ENCODE data around the gene DUSP19.

The DUSP19 gene

GRCh38 chr2:183123117-183123958, 44.8 kb downstream of the DUSP19 start:
- DNase-seq (ENCODE audit: low spot score), result no peak

GRCh38 chr2:183123959-183124221, 45.3 kb downstream of the DUSP19 start:
- peak; percentile 31 for DNase-seq (ENCODE audit: low spot score)
- no peak for TF ChIP-seq CTCF (IDR thresholded peaks at IDR 0.05; ENCODE audit: extremely low read depth, missing control alignments)

More at GRCh38 chr2:183123117-183123958, 44.8 kb downstream of the DUSP19 start:
- TF ChIP-seq CTCF (IDR thresholded peaks at IDR 0.05; ENCODE audit: extremely low read depth, missing control alignments), result no peak

- no peak for TF ChIP-seq CTCF (IDR thresholded peaks at IDR 0.05; ENCODE audit: extremely low read depth, missing control alignments)
- peak; percentile 76 for DNase-seq (ENCODE audit: low spot score)
Observed at GRCh38 chr2:183124222-183124956, 45.8 kb downstream of the DUSP19 start, which contains the start of gene NUP35. TSS of gene NUP35 (plus strand) at chr2:183124443. CDS start at chr2:183124458, 15 bp downstream.

- no peak for DNase-seq (ENCODE audit: low spot score)
- no peak for TF ChIP-seq CTCF (IDR thresholded peaks at IDR 0.05; ENCODE audit: extremely low read depth, missing control alignments)
Observed at GRCh38 chr2:183124957-183125255, 46.4 kb downstream of the DUSP19 start.

GRCh38 chr2:183125659-183126341, 47.3 kb downstream of the DUSP19 start:
- no peak for DNase-seq (ENCODE audit: low spot score)
- no peak for TF ChIP-seq CTCF (IDR thresholded peaks at IDR 0.05; ENCODE audit: extremely low read depth, missing control alignments)

- no peak for DNase-seq (ENCODE audit: low spot score)
- TF ChIP-seq CTCF (IDR thresholded peaks at IDR 0.05; ENCODE audit: extremely low read depth, missing control alignments), result no peak
Observed at GRCh38 chr2:183126635-183127034, 48.1 kb downstream of the DUSP19 start.

GRCh38 chr2:183134016-183134415, 55.5 kb downstream of the DUSP19 start:
- no peak for DNase-seq (ENCODE audit: low spot score)
- TF ChIP-seq CTCF (IDR thresholded peaks at IDR 0.05; ENCODE audit: extremely low read depth, missing control alignments), result no peak
